Measurements from ENCODE around the gene PSMB4. TPM values are rescaled to one million over a fixed set of nuclear protein-coding genes. Genes with fewer than 3 reads are reported as not detected.
"Not testable (repeated sequence)": the region's sequence is repeated elsewhere in the genome, so short reads cannot be mapped to it uniquely, and the experiment has no call there.

The PSMB4 gene
- total and polyA plus RNA-seq, 2 donors (not counting 1 experiment from before 2014, with no cell fraction given) = 339 to 370 TPM

DNA sequence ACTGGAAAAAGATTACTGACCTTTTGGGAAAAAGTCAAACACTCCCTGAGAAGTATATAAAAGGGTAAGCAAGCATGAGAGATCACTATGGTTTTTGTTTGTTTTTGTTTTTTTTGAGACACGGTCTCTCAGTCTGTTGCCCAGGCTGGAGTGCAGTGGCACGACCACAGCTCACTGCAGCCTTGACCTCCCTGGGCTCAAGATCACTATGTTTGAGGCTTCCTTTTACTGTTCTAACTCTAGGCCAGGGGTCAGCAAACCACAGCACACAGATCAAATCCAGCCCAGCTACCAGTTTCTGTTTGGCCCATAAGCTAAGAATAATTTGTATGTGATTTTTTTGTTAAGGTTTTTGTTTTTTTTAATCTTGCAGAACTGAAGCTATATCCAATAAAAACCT is 25.7 kb downstream of the PSMB4 start:
- H3K36me3 ChIP-seq (ENCODE audit: control insufficient read depth, insufficient read depth, low read length) = peaks cover 12% of the 10 kb centered on the region
- no peaks in the 10 kb centered on the region for H3K79me2 ChIP-seq (ENCODE audit: control insufficient read depth, insufficient read depth, low read length)
- H3K4me1 ChIP-seq (ENCODE audit: control insufficient read depth, extremely low read depth, insufficient read depth, low read length) = no peaks in the 10 kb centered on the region
- H3K4me3 ChIP-seq (replicated peaks in 1 of 4; ENCODE audit: control extremely low read depth in 1 of 4, insufficient read depth in 1 of 4, low read depth in 3 of 4, low read length in 4 of 4) = no peak overlapping the region
- H3K27ac ChIP-seq (ENCODE audit: insufficient read depth, low read length) = peak overlapping the region; percentile 19
- H3K4me2 ChIP-seq (ENCODE audit: extremely low read depth, insufficient read depth, low read length) = no peak overlapping the region
- no peak for TF ChIP-seq EZH2 (IDR thresholded peaks at IDR 0.05; ENCODE audit: low read length, missing control alignments)
- TF ChIP-seq, protein P1, sequence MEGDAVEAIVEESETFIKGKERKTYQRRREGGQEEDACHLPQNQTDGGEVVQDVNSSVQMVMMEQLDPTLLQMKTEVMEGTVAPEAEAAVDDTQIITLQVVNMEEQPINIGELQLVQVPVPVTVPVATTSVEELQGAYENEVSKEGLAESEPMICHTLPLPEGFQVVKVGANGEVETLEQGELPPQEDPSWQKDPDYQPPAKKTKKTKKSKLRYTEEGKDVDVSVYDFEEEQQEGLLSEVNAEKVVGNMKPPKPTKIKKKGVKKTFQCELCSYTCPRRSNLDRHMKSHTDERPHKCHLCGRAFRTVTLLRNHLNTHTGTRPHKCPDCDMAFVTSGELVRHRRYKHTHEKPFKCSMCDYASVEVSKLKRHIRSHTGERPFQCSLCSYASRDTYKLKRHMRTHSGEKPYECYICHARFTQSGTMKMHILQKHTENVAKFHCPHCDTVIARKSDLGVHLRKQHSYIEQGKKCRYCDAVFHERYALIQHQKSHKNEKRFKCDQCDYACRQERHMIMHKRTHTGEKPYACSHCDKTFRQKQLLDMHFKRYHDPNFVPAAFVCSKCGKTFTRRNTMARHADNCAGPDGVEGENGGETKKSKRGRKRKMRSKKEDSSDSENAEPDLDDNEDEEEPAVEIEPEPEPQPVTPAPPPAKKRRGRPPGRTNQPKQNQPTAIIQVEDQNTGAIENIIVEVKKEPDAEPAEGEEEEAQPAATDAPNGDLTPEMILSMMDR (conservative IDR thresholded peaks at IDR 0.05 in 1 of 2, IDR thresholded peaks at IDR 0.05 in 1 of 2; ENCODE audit: low read depth in 1 of 2, low read length in 2 of 2) = no peak
- no peaks in the 10 kb centered on the region for H4K20me1 ChIP-seq (ENCODE audit: control insufficient read depth, extremely low read depth, insufficient read depth, low read length)
- H3K9ac ChIP-seq (ENCODE audit: insufficient read depth, low read length) = no peak overlapping the region
- no peaks in the 10 kb centered on the region for H3K9me3 ChIP-seq (ENCODE audit: control insufficient read depth, insufficient read depth, low read depth, low read length)
- DNase-seq (ENCODE audit: low read depth in 2 of 2) = no peak
- H3K27me3 ChIP-seq (ENCODE audit: control insufficient read depth, insufficient read depth, low read length) = no peaks in the 10 kb centered on the region
- H2AFZ ChIP-seq (ENCODE audit: low read length) = no peak overlapping the region

DNA sequence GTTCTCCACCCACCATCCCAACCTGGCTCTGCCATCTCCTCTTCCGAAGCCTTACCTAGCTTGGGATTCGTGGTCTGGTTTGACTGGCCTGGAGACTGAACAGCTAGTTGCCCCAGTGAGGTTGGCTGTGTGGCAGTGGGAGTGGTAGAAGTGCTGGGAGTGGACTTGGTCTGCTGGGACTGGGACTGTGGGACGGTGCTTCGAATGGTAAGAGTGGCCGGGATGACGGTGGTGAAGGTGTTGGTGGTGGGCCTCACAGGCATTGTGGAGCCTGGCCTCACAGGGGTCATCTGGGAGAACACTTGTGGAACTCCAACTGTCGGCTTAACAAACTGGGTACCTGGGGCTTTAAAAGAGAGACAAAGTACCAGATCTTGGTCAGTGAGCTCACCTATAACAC is 28.7 kb downstream of the PSMB4 start:
- Histone ChIP-seq H4K20me1 (ENCODE audit: control insufficient read depth, extremely low read depth, insufficient read depth, low read length) (no peaks in the 10 kb centered on the region), H2AFZ (ENCODE audit: low read length) (no peak overlapping the region), H3K27ac (ENCODE audit: insufficient read depth, low read length) (no peak overlapping the region), H3K4me3 (replicated peaks in 1 of 4; ENCODE audit: control extremely low read depth in 1 of 4, insufficient read depth in 1 of 4, low read depth in 3 of 4, low read length in 4 of 4) (no peak overlapping the region), H3K9ac (ENCODE audit: insufficient read depth, low read length) (no peak overlapping the region), H3K36me3 (ENCODE audit: control insufficient read depth, insufficient read depth, low read length) (peaks cover 8% of the 10 kb centered on the region), H3K9me3 (ENCODE audit: control insufficient read depth, insufficient read depth, low read depth, low read length) (no peaks in the 10 kb centered on the region), H3K4me2 (ENCODE audit: extremely low read depth, insufficient read depth, low read length) (no peak overlapping the region), H3K79me2 (ENCODE audit: control insufficient read depth, insufficient read depth, low read length) (peaks cover 18% of the 10 kb centered on the region), H3K4me1 (ENCODE audit: control insufficient read depth, extremely low read depth, insufficient read depth, low read length) (no peaks in the 10 kb centered on the region), H3K27me3 (ENCODE audit: control insufficient read depth, insufficient read depth, low read length) (no peaks in the 10 kb centered on the region)
- TF ChIP-seq, protein P1 (conservative IDR thresholded peaks at IDR 0.05 in 1 of 2, IDR thresholded peaks at IDR 0.05 in 1 of 2; ENCODE audit: low read depth in 1 of 2, low read length in 2 of 2) = no peak
- TF ChIP-seq EZH2 (IDR thresholded peaks at IDR 0.05; ENCODE audit: low read length, missing control alignments) = no peak
- DNase-seq (ENCODE audit: low read depth in 2 of 2) = no peak

DNA sequence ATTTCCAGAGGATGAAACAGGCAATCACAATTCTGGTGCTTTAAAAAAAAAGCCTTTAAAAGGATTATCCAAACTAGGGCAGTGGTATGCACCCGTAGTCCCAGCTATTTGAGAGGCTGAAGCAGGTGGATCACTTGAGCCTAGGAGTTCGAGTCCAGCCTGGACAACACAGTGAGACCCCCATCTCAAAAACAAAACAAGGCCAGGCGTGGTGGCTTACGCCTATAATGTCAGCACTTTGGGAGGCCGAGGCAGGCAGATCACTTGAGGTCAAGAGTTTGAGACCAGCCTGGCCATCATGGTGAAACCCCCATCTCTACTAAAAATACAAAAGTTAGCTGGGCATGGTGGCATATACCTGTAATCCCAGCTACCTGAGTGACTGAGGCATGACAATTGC is 34.5 kb downstream of the PSMB4 start:
- H3K27ac ChIP-seq (ENCODE audit: insufficient read depth, low read length); H3K4me2 ChIP-seq (ENCODE audit: extremely low read depth, insufficient read depth, low read length); H3K27me3 ChIP-seq (ENCODE audit: control insufficient read depth, insufficient read depth, low read length); H3K4me1 ChIP-seq (ENCODE audit: control insufficient read depth, extremely low read depth, insufficient read depth, low read length); H3K9ac ChIP-seq (ENCODE audit: insufficient read depth, low read length); DNase-seq (ENCODE audit: low read depth in 2 of 2); H3K9me3 ChIP-seq (ENCODE audit: control insufficient read depth, insufficient read depth, low read depth, low read length); H4K20me1 ChIP-seq (ENCODE audit: control insufficient read depth, extremely low read depth, insufficient read depth, low read length); H3K4me3 ChIP-seq (replicated peaks in 1 of 4; ENCODE audit: control extremely low read depth in 1 of 4, insufficient read depth in 1 of 4, low read depth in 3 of 4, low read length in 4 of 4); H2AFZ ChIP-seq (ENCODE audit: low read length); H3K36me3 ChIP-seq (ENCODE audit: control insufficient read depth, insufficient read depth, low read length): not testable (repeated sequence)
- peaks cover 47% of the 10 kb centered on the region for H3K79me2 ChIP-seq (ENCODE audit: control insufficient read depth, insufficient read depth, low read length)

All from fibroblast of lung (primary cell).